ENCODE data around the gene TXNDC5. TPM values are rescaled to one million over a fixed set of nuclear protein-coding genes. Genes with fewer than 3 reads are reported as not detected.

The TXNDC5 gene
- total and polyA plus RNA-seq, 2 donors (not counting 3 experiments of a cell fraction or from before 2014, with no cell fraction given) = 1,665 to 2,629 TPM

GRCh38 chr6:7851780-7852179, 58.8 kb downstream of the TXNDC5 start:
- dilution Hi-C loops (cut with MboI; ENCODE audit: extremely low pct_ligation_motif_present, low sequenced_read_pairs) = no loop called here
- no peak for FAIRE-seq
- POLR2A ChIA-PET = no interaction called here
- no peak for TF ChIP-seq GATA2 (IDR thresholded peaks at IDR 0.05; ENCODE audit: insufficient read depth, insufficient read length, low read depth, low read length)
- H2AFZ ChIP-seq (ENCODE audit: low read depth, low read length) = no peak overlapping the region
- H3K9ac ChIP-seq (replicated peaks; ENCODE audit: extremely low read depth, insufficient read depth, low read length) = no peak overlapping the region
- peaks cover 23 to 34% of the 10 kb centered on the region in 2 experiments for H3K36me3 ChIP-seq (ENCODE audit: control insufficient read depth in 2 of 2, extremely low read depth in 1 of 2, insufficient read depth in 2 of 2, low read length in 2 of 2)
- H3K79me2 ChIP-seq (ENCODE audit: control insufficient read depth, insufficient read depth, low read length) = peaks cover 96% of the 10 kb centered on the region
- peaks cover 25% of the 10 kb centered on the region for H4K20me1 ChIP-seq (replicated peaks; ENCODE audit: control insufficient read depth, extremely low read depth, insufficient read depth, low read length)
- H3K27ac ChIP-seq (ENCODE audit: insufficient read depth, low read depth, low read length) = no peak overlapping the region
- H3K9me1 ChIP-seq (replicated peaks; ENCODE audit: control insufficient read depth, extremely low read depth, insufficient read depth, low read length) = no peaks in the 10 kb centered on the region
- BruUV-seq (replicated peaks) = no TSS peak
- H3K27me3 ChIP-seq (ENCODE audit: control insufficient read depth in 2 of 2, insufficient read depth in 2 of 2, low read length in 2 of 2) = no peaks in the 10 kb centered on the region
- H3K9me3 ChIP-seq (replicated peaks; ENCODE audit: control insufficient read depth, insufficient read depth, low read length) = no peaks in the 10 kb centered on the region
- no peak overlapping the region for H3K4me2 ChIP-seq (ENCODE audit: insufficient read depth, low read length)
- CTCF ChIA-PET = no interaction called here
- intact Hi-C loops (cut with micrococcal nuclease) = no loop called here
- H3K4me3 ChIP-seq (replicated peaks in 1 of 3; ENCODE audit: insufficient read depth in 1 of 3, low read depth in 1 of 3, low read length in 3 of 3) = no peak overlapping the region
- DNase-seq (ENCODE audit: low read depth, low spot score) = no peak
- H3K4me1 ChIP-seq (ENCODE audit: control insufficient read depth, extremely low read depth, insufficient read depth, low read length) = peaks cover 10% of the 10 kb centered on the region

GRCh38 chr6:7848229-7848628, 62.4 kb downstream of the TXNDC5 start:
- no peak overlapping the region for H3K27ac ChIP-seq (ENCODE audit: insufficient read depth, low read depth, low read length)
- H3K4me2 ChIP-seq (ENCODE audit: insufficient read depth, low read length) = no peak overlapping the region
- H3K9me1 ChIP-seq (replicated peaks; ENCODE audit: control insufficient read depth, extremely low read depth, insufficient read depth, low read length) = no peaks in the 10 kb centered on the region
- no peaks in the 10 kb centered on the region for H3K9me3 ChIP-seq (replicated peaks; ENCODE audit: control insufficient read depth, insufficient read depth, low read length)
- ChIA-PET CTCF (interaction anchor here (1.3 to 3.3 kb wide), 2 partner anchors 123 to 125 kb away, joined by 3 to 14 read pairs; partner anchors contain the start of gene BMP6), POLR2A (no interaction called here)
- no TSS peak for BruUV-seq (replicated peaks)
- peaks cover 97% of the 10 kb centered on the region for H3K79me2 ChIP-seq (ENCODE audit: control insufficient read depth, insufficient read depth, low read length)
- H3K4me1 ChIP-seq (ENCODE audit: control insufficient read depth, extremely low read depth, insufficient read depth, low read length) = peaks cover 37% of the 10 kb centered on the region
- H3K4me3 ChIP-seq (replicated peaks in 1 of 3; ENCODE audit: insufficient read depth in 1 of 3, low read depth in 1 of 3, low read length in 3 of 3) = no peak overlapping the region
- peaks cover 21% of the 10 kb centered on the region for H4K20me1 ChIP-seq (replicated peaks; ENCODE audit: control insufficient read depth, extremely low read depth, insufficient read depth, low read length)
- intact Hi-C loops (cut with micrococcal nuclease) = no loop called here
- no peak overlapping the region for H3K9ac ChIP-seq (replicated peaks; ENCODE audit: extremely low read depth, insufficient read depth, low read length)
- no peak for TF ChIP-seq CTCF (IDR thresholded peaks at IDR 0.05; ENCODE audit: extremely low read depth in 1 of 2, insufficient read depth in 1 of 2, low read depth in 1 of 2, low read length in 2 of 2)
- no peak for TF ChIP-seq GATA2 (IDR thresholded peaks at IDR 0.05; ENCODE audit: insufficient read depth, insufficient read length, low read depth, low read length)
- no peak for TF ChIP-seq MYC (IDR thresholded peaks at IDR 0.05; ENCODE audit: low read depth, low read length)
- no peak for TF ChIP-seq POLR2AphosphoS5 (IDR thresholded peaks at IDR 0.05; ENCODE audit: insufficient read depth, low read depth, low read length)
- TF ChIP-seq EZH2 (IDR thresholded peaks at IDR 0.05; ENCODE audit: borderline replicate concordance, low read depth, low read length, severe bottlenecking) = no peak
- no peak for TF ChIP-seq FOS (IDR thresholded peaks at IDR 0.05; ENCODE audit: borderline replicate concordance, insufficient read depth, low read length)
- no peaks in the 10 kb centered on the region for H3K27me3 ChIP-seq (ENCODE audit: control insufficient read depth in 2 of 2, insufficient read depth in 2 of 2, low read length in 2 of 2)
- FAIRE-seq (no peak), DNase-seq (ENCODE audit: low read depth, low spot score) (no peak)
- H2AFZ ChIP-seq (ENCODE audit: low read depth, low read length) = no peak overlapping the region
- peaks cover 28 to 43% of the 10 kb centered on the region in 2 experiments for H3K36me3 ChIP-seq (ENCODE audit: control insufficient read depth in 2 of 2, extremely low read depth in 1 of 2, insufficient read depth in 2 of 2, low read length in 2 of 2)
- dilution Hi-C loops (cut with MboI; ENCODE audit: extremely low pct_ligation_motif_present, low sequenced_read_pairs) = no loop called here

Data from endothelial cell of umbilical vein (primary cell).